Spleen (tissue), 11 donors: ENCODE results near the gene RNPEPL1. TPM values are rescaled to one million over a fixed set of nuclear protein-coding genes. Genes with fewer than 3 reads are reported as not detected.

Experiments
- DNase-seq: peaks from one replicate; pipeline ENCODE4 v3.0.0-alpha.2; 2020
- H3K27ac ChIP-seq, 8 donors: fragments of 200-600 bp; sonication (generic) in 7 of 8; 1 replicate in 4 of 8; 2 replicates in 4 of 8; pipeline versions ENCODE4 v1.5.0 to v1.8.0; 2016 to 2021; ENCODE audit warnings: inconsistent platforms in 4 of 8, mild to moderate bottlenecking in 4 of 8, moderate library complexity in 1 of 8
- H3K27me3 ChIP-seq, 7 donors: fragments of 200-600 bp; sonication (generic) in 6 of 7; replicated peaks in 1 of 7; 1 replicate in 4 of 7; 2 replicates in 3 of 7; pipeline versions ENCODE4 v1.5.0 to v1.8.0; 2016 to 2021; ENCODE audit warnings: inconsistent platforms in 3 of 7, mild to moderate bottlenecking in 1 of 7
- H3K36me3 ChIP-seq, 6 donors: fragments of 200-600 bp; sonication (generic) in 5 of 6; 1 replicate in 4 of 6; 2 replicates in 2 of 6; pipeline versions ENCODE4 v1.5.0 to v1.8.0; 2016 to 2021; ENCODE audit warnings: inconsistent platforms in 2 of 6
- H3K4me1 ChIP-seq, 6 donors: fragments of 200-600 bp; sonication (generic) in 5 of 6; 1 replicate in 3 of 6; 2 replicates in 3 of 6; pipeline versions ENCODE4 v1.5.0 to v1.8.0; 2016 to 2021; ENCODE audit warnings: inconsistent platforms in 3 of 6
- H3K4me3 ChIP-seq, 8 donors: fragments of 200-600 bp; sonication (generic) in 7 of 8; 1 replicate in 4 of 8; 2 replicates in 4 of 8; pipeline versions ENCODE4 v1.5.0 to v1.8.0; 2016 to 2021; ENCODE audit warnings: inconsistent platforms in 4 of 8, mild to moderate bottlenecking in 4 of 8, moderate library complexity in 2 of 8
- H3K9me3 ChIP-seq, 8 donors: fragments of 200-600 bp; sonication (generic) in 7 of 8; 1 replicate in 4 of 8; 2 replicates in 4 of 8; pipeline versions ENCODE4 v1.5.0 to v1.8.0; 2016 to 2021; ENCODE audit warnings: inconsistent platforms in 4 of 8
- CTCF ChIP-seq, 11 experiments: fragments of 200-600 bp in 7 of 11; fragments of 450-650 bp in 4 of 11; sonication (generic) in 4 of 11; IDR thresholded peaks in 8 of 11; conservative IDR thresholded peaks in 3 of 11; 1 replicate in 7 of 11; 2 replicates in 4 of 11; pipeline versions ENCODE4 v1.4.0 to v1.8.0; 2016 to 2021; ENCODE audit warnings: antibody characterized with exemption in 11 of 11, inconsistent platforms in 4 of 11, mild to moderate bottlenecking in 1 of 11
- POLR2A ChIP-seq, 3 donors: fragments of 450-650 bp; IDR thresholded peaks; one replicate each; pipeline ENCODE4 v1.5.1; 2017; ENCODE audit warnings: antibody characterized with exemption in 3 of 3, mild to moderate bottlenecking in 1 of 3
- POLR2AphosphoS5 ChIP-seq, 3 donors: sonication (generic); formaldehyde crosslinking; IDR thresholded peaks; one replicate each; pipeline ENCODE4 v1.5.1; 2017; ENCODE audit warnings: antibody characterized with exemption in 3 of 3
- WGBS, 5 donors: extraction: QIAGEN DNeasy Blood & Tissue Kit in 3 of 5; methylation state at CpG; one replicate each; pipeline versions ENCODE4 v1.1.5 to v1.1.7; 2013 to 2018; 5-methylcytosine and 5-hydroxymethylcytosine counted together
- intact Hi-C: fragments of 100-400 bp; cut with DNase I; formaldehyde crosslinking; loops from one replicate; pipeline ENCODE4 v1.15.0; 2023; ENCODE audit warnings: low total_unique reads
- polyA plus RNA-seq, 3 donors: library from polyadenylated mRNA; stranded (reverse); fragments of 200-250 nt; gene quantifications; one replicate each; pipeline ENCODE4 v1.2.1, GENCODE V29; 2013
- total RNA-seq, 7 donors: library from RNA; depleted of rRNA in 3 of 7; stranded (reverse); fragments of >200 nt in 3 of 7; fragmentation: NEBNext Ultra II Directional in 4 of 7; extraction: Animal tissue kit (Norgen Biotek cat#: 25700) in 4 of 7; gene quantifications; one replicate each; pipeline versions ENCODE4 v1.1.0 to v1.2.1, GENCODE V29; 2016 to 2021
- donor health status: healthy with polysubstance abuse.
- donor health status: DM: no; HTN: no; CAD: no; lungs with moderate emphysema.
- donor health status: DM: no; HTN: no; CAD: no.
- donor health status: Bipolar disorder and iron deficiency.
- donor health status: healthy.
- donor health status: DM: no; HTN: no; CAD: no.
- donor health status: DM: yes; HTN: yes; CAD: no.

RNPEPL1 gene
- total and polyA plus RNA-seq, 10 donors: 57.2 to 165 (median 87.4) TPM

GRCh38 chr2:240586919-240587800 is 18.9 kb downstream of the RNPEPL1 start:
- intact Hi-C loops: no loop called here
- WGBS, 5 donors: 4 to 39% (median 7%) methylated on average over 8 to 62 of the region's 62 CpGs
- H3K4me1 ChIP-seq: peaks cover 28 to 86% (median 58%) of the 10 kb centered on the region in 6 donors
- peak; percentile 64 for DNase-seq
- no peaks in the 10 kb centered on the region for H3K9me3 ChIP-seq
- H3K27me3 ChIP-seq: no peaks in the 10 kb centered on the region
- peak overlapping the region; percentile 94 to 98 (median 97) for H3K27ac ChIP-seq
- peaks cover 0 to 31% (median 27%) of the 10 kb centered on the region in 6 donors for H3K36me3 ChIP-seq
- H3K4me3 ChIP-seq: peak overlapping the region; percentile 89 to 100 (median 96)
- TF ChIP-seq POLR2A (IDR thresholded peaks at IDR 0.05) (no peak), CTCF (IDR thresholded peaks at IDR 0.05 in 8 of 11, conservative IDR thresholded peaks at IDR 0.05 in 3 of 11) (no peak), POLR2AphosphoS5 (IDR thresholded peaks at IDR 0.05) (no peak)

GRCh38 chr2:240588006-240588655 is 19.8 kb downstream of the RNPEPL1 start:
- H3K27ac ChIP-seq: peak overlapping the region in 6 of 8 donors; percentile 26 to 98 (median 80)
- no peaks in the 10 kb centered on the region for H3K27me3 ChIP-seq
- H3K9me3 ChIP-seq: no peaks in the 10 kb centered on the region
- intact Hi-C loops: no loop called here
- H3K4me1 ChIP-seq: peaks cover 28 to 76% (median 56%) of the 10 kb centered on the region in 6 donors
- peak; percentile 42 for DNase-seq
- TF ChIP-seq POLR2A (IDR thresholded peaks at IDR 0.05): no peak
- TF ChIP-seq CTCF (IDR thresholded peaks at IDR 0.05 in 8 of 11, conservative IDR thresholded peaks at IDR 0.05 in 3 of 11): no peak
- no peak for TF ChIP-seq POLR2AphosphoS5 (IDR thresholded peaks at IDR 0.05)
- H3K4me3 ChIP-seq: peak overlapping the region in 6 of 8 donors; percentile 2 to 100 (median 96)
- H3K36me3 ChIP-seq: peaks cover 0 to 41% (median 36%) of the 10 kb centered on the region in 6 donors
- WGBS, 5 donors: 79 to 89% (median 88%) methylated on average over 10 of the region's 10 CpGs

- DNase-seq: peak; percentile 52
Measured at GRCh38 chr2:240588669-240589068, 20.4 kb downstream of the RNPEPL1 start.

More at GRCh38 chr2:240588669-240589068, 20.4 kb downstream of the RNPEPL1 start:
- Histone ChIP-seq H3K9me3 (no peaks in the 10 kb centered on the region), H3K4me1 (peaks cover 28 to 71% (median 53%) of the 10 kb centered on the region in 6 donors), H3K27ac (peak overlapping the region in 6 of 8 donors; percentile 26 to 98 (median 80)), H3K27me3 (no peaks in the 10 kb centered on the region), H3K36me3 (peaks cover 0 to 47% (median 42%) of the 10 kb centered on the region in 6 donors), H3K4me3 (peak overlapping the region in 4 of 8 donors; percentile 1 to 96 (median 49))
- WGBS, 5 donors: 63 to 72% (median 70%) methylated on average over 4 of the region's 4 CpGs
- intact Hi-C loops: no loop called here
- no peak for TF ChIP-seq POLR2A (IDR thresholded peaks at IDR 0.05)
- no peak for TF ChIP-seq CTCF (IDR thresholded peaks at IDR 0.05 in 8 of 11, conservative IDR thresholded peaks at IDR 0.05 in 3 of 11)
